Activated naive CD4-positive, alpha-beta T cell treated with anti-CD3 and anti-CD28 coated beads, Interleukin-2, amount 50 U/mL, for 72 hours (primary cell): ENCODE measurements around the gene TUBGCP6. TPM values are rescaled to one million over a fixed set of nuclear protein-coding genes. Genes with fewer than 3 reads are reported as not detected.
"Not testable (repeated sequence)": the region's sequence is repeated elsewhere in the genome, so short reads cannot be mapped to it uniquely, and the experiment has no call there.

Source experiments
- ATAC-seq, 2 donors: fragments of 150-1000 bp; cut with Tn5 transposase; 2 replicates each; pipeline ENCODE4 v1.10.0; 2021; ENCODE audit warnings: mild to moderate bottlenecking in 2 of 2, moderate library complexity in 2 of 2
- DNase-seq, 2 donors: peaks; one replicate each; pipeline ENCODE4 v3.0.0; 2021 to 2022; ENCODE audit warnings: low spot score in 2 of 2
- H3K27ac Mint-ChIP-seq, 2 donors: one replicate each; pipeline ENCODE4 v1.8.0; 2022; ENCODE audit warnings: mild to moderate bottlenecking in 2 of 2, mixed read lengths in 2 of 2
- H3K36me3 Mint-ChIP-seq, 2 donors: one replicate each; pipeline ENCODE4 v1.8.0; 2022; ENCODE audit warnings: mixed read lengths in 2 of 2
- H3K9me3 Mint-ChIP-seq, 2 donors: one replicate each; pipeline ENCODE4 v1.8.0; 2022; ENCODE audit warnings: mixed read lengths in 2 of 2
- total RNA-seq, 2 donors: library from RNA; stranded (reverse); gene quantifications; one replicate each; pipeline ENCODE4 v1.2.3, GENCODE V29; 2022

TUBGCP6 gene
- total RNA-seq, 2 donors from 2014 or later: 49.6 to 50.9 TPM

- no peaks in the 10 kb centered on the region for H3K9me3 Mint-ChIP-seq
- no peaks in the 10 kb centered on the region for H3K36me3 Mint-ChIP-seq
- ATAC-seq (no peak), DNase-seq (no peak)
- H3K27ac Mint-ChIP-seq: no peak overlapping the region
These were observed 37.7 kb upstream of the TUBGCP6 start for GRCh38 chr22:50282361-50283155.

DNA sequence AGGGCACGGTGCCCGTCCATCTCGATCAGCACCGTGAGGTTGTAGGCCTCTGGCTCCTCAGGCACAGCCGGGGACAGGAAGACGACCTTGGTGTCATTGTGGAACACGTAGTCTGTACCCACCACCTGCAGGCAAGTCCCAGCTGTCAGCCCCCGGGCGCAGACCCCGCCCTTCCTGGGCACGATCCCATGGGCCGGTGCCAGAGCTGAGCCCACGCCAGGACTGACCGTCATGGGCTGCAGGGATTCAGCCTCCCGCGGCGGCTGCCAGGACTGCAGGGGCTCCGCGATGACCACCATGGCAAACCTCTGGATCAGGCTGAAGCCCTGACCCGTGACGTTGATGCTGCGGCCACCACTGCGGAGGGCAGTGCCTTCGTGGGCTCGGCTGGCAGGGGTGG is 37.1 kb upstream of the TUBGCP6 start:
- H3K27ac Mint-ChIP-seq: no peak overlapping the region
- no peak for ATAC-seq
- no peaks in the 10 kb centered on the region for H3K9me3 Mint-ChIP-seq
- H3K36me3 Mint-ChIP-seq: no peaks in the 10 kb centered on the region
- no peak for DNase-seq

- H3K36me3 Mint-ChIP-seq: no peaks in the 10 kb centered on the region
- H3K27ac Mint-ChIP-seq: no peak overlapping the region
- DNase-seq (no peak), ATAC-seq (no peak)
- no peaks in the 10 kb centered on the region for H3K9me3 Mint-ChIP-seq
These were observed 36.5 kb upstream of the TUBGCP6 start for GRCh38 chr22:50281384-50281760.

GRCh38 chr22:50280708-50281383 is 36.0 kb upstream of the TUBGCP6 start:
- Mint-ChIP-seq H3K36me3 (no peaks in the 10 kb centered on the region), H3K9me3 (no peaks in the 10 kb centered on the region), H3K27ac (no peak overlapping the region)
- ATAC-seq (no peak), DNase-seq (no peak)

DNA sequence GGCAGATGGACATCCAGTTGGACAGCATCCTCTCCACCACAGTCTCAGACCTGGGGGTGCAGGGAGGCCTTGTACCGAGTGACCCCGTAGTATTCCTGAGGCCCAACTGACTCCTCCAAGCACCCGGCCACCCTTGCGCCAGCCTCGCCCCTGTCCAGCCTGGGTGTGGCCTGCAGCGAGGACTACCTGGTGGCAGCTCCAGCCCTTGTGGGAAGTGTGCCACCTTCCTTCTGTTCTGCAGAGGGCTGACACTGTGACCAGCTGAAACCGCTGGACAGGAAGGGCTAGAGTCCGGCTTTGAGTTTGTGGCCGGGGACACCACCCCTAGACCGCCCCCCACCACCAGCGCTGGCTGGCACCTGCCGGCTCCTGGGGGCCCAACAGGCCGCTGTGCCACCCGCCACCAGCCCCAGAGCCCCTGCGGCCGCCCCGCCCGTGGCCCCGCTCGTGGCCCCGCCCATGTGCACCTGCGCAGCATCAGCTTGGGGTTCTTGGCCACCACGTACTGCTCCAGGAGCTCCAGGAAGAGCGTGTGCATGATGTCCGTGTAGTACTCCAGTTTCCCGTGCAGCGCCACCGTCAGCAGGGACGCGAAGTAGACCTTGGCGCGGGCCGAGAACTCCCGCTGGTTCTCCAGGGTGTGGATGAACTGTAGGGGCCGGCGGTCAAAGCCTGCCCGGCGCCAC is 35.3 kb upstream of the TUBGCP6 start:
- ATAC-seq (no peak), DNase-seq (no peak)
- H3K9me3 Mint-ChIP-seq: no peaks in the 10 kb centered on the region
- H3K36me3 Mint-ChIP-seq: no peaks in the 10 kb centered on the region
- H3K27ac Mint-ChIP-seq: no peak overlapping the region

DNA sequence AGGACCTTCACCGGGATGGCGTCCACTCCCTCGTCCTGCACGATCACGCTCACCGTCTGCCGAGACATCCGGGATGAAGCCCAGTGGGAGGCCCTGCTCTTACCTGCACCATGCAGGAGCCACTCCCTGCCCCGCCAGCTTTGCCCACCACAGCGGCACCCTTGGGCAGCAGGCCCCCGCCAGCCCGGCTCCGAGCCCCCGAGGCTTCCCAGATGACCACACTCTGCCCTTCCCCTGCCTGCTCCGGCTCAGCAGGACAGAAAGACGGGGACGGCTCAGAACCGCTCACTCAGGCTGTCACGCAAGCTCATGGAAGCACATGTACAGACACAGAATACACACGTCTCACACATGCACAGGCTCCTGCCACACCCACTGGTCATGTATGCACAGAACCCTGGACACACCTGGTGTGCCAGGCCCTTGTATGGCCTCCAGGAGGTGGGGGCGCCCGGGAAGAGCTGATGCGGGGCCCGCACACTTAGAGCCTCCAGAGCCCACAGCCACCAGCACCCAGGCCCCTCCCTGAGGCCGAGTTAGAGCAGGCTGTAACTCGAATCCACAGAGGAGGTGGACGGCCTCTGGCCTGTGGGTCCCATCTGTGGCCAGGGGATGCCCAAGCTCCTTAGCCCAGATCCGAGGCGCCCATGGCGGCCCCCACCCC is 34.3 kb upstream of the TUBGCP6 start:
- DNase-seq (no peak), ATAC-seq (no peak)
- Mint-ChIP-seq H3K36me3 (no peaks in the 10 kb centered on the region), H3K9me3 (no peaks in the 10 kb centered on the region), H3K27ac (no peak overlapping the region)

GRCh38 chr22:50278461-50278860 is 33.6 kb upstream of the TUBGCP6 start:
- H3K27ac Mint-ChIP-seq: no peak overlapping the region
- ATAC-seq (no peak), DNase-seq (no peak)
- H3K36me3 Mint-ChIP-seq: no peaks in the 10 kb centered on the region
- H3K9me3 Mint-ChIP-seq: no peaks in the 10 kb centered on the region

GRCh38 chr22:50277761-50278160 is 32.9 kb upstream of the TUBGCP6 start:
- Mint-ChIP-seq H3K36me3 (no peaks in the 10 kb centered on the region), H3K27ac (no peak overlapping the region), H3K9me3 (no peaks in the 10 kb centered on the region)
- DNase-seq (no peak), ATAC-seq (no peak)

GRCh38 chr22:50276143-50276542 is 31.3 kb upstream of the TUBGCP6 start:
- ATAC-seq (peak; percentile 75 to 83), DNase-seq (peak in 1 of 2 donors; percentile 66)
- Mint-ChIP-seq H3K27ac (no peak overlapping the region), H3K36me3 (no peaks in the 10 kb centered on the region), H3K9me3 (no peaks in the 10 kb centered on the region)

- Mint-ChIP-seq H3K9me3 (no peaks in the 10 kb centered on the region), H3K27ac (no peak overlapping the region), H3K36me3 (no peaks in the 10 kb centered on the region)
- no peak for DNase-seq
- no peak for ATAC-seq
These were observed 30.6 kb upstream of the TUBGCP6 start for GRCh38 chr22:50275181-50276055.

DNA sequence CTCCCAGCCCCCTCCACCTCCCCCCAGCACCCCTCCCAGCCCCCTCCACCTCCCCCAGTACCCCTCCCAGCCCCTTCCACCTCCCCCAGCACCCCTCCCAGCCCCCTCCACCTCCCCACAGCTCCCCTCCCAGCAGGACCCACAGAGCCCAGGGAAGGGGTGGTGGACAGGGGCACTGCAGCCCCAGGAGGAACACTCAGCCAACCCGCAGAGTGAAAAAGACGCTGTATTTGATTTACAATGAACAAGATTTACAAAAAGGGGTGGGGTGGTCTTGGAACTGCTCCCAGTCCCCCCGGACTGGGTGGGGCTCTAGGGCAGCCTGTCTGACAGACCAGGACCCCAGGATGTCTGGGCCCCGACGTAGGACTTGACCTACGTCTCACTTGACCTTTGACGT is 29.9 kb upstream of the TUBGCP6 start:
- no peak for DNase-seq
- H3K9me3 Mint-ChIP-seq: no peaks in the 10 kb centered on the region
- no peak overlapping the region for H3K27ac Mint-ChIP-seq
- no peak for ATAC-seq
- no peaks in the 10 kb centered on the region for H3K36me3 Mint-ChIP-seq

GRCh38 chr22:50274311-50274710 is 29.5 kb upstream of the TUBGCP6 start:
- no peaks in the 10 kb centered on the region for H3K9me3 Mint-ChIP-seq
- DNase-seq: peak in 1 of 2 donors; percentile 49
- ATAC-seq: peak in 1 of 2 donors; percentile 27
- H3K27ac Mint-ChIP-seq: no peak overlapping the region
- H3K36me3 Mint-ChIP-seq: no peaks in the 10 kb centered on the region

DNA sequence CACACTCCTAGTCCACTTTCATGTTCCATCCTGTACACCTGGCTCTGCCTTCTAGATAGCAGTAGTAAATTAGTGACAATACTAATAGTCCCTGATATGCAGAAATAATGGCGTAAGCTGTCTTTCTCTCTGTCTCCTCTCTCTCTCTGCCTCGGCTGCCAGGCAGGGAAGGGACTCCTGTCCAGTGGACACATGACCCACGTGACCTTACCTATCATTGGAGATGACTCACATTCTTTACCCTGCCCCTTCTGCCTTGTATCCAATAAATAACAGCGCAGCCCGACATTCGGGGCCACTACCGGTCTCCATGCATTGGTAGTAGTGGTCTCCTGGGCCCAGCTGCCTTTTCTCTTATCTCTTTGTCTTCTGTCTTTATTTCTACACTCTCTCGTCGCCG is 29.0 kb upstream of the TUBGCP6 start:
- H3K27ac Mint-ChIP-seq, H3K9me3 Mint-ChIP-seq, DNase-seq, ATAC-seq, H3K36me3 Mint-ChIP-seq: not testable (repeated sequence)

DNA sequence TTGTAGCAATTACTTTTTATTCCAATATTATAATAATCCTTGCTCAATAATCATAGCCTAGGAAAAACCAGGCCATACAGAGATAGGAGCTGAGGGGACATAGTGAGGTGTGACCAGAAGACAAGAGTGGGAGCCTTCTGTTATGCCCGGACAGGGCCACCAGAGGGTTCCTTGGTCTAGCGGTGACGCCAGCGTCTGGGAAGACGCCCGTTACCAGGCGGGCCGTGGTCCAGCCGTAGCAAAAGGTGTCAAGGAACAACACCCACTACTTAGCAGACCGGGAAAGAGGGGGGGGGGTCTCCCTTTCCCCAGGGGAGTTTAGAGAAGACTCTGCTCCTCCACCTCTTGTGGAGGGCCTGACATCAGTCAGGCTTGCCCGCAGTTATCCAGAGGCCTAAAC is 28.5 kb upstream of the TUBGCP6 start:
- not testable (repeated sequence) for ATAC-seq, H3K9me3 Mint-ChIP-seq, H3K36me3 Mint-ChIP-seq, DNase-seq, H3K27ac Mint-ChIP-seq

- H3K36me3 Mint-ChIP-seq: no peaks in the 10 kb centered on the region
- H3K27ac Mint-ChIP-seq: no peak overlapping the region
- H3K9me3 Mint-ChIP-seq: no peaks in the 10 kb centered on the region
- DNase-seq: no peak
- no peak for ATAC-seq
These were observed 27.4 kb upstream of the TUBGCP6 start for GRCh38 chr22:50272044-50272802.
